HEK293T (cell line): ENCODE measurements around the gene RARA.

Experiments used
- BHLHE40 ChIP-seq: fragments of 450-650 bp; IDR thresholded peaks from 2 replicates; pipeline ENCODE4 v1.6.1; 2016; ENCODE audit warnings: mild to moderate bottlenecking, moderate library complexity, borderline replicate concordance
- FOXA1 ChIP-seq: fragments of 450-650 bp; IDR thresholded peaks from 2 replicates; pipeline ENCODE4 v1.6.1; 2016; ENCODE audit warnings: mild to moderate bottlenecking
- L3MBTL2 ChIP-seq: fragments of 450-650 bp; conservative IDR thresholded peaks from 2 replicates; pipeline ENCODE4 v1.6.1; 2016; ENCODE audit warnings: mild to moderate bottlenecking
- SP1 ChIP-seq: fragments of 450-650 bp; IDR thresholded peaks from 2 replicates; pipeline ENCODE4 v1.6.1; 2017
- TARDBP ChIP-seq: fragments of 450-650 bp; IDR thresholded peaks from 2 replicates; pipeline ENCODE4 v1.6.1; 2016

DNA sequence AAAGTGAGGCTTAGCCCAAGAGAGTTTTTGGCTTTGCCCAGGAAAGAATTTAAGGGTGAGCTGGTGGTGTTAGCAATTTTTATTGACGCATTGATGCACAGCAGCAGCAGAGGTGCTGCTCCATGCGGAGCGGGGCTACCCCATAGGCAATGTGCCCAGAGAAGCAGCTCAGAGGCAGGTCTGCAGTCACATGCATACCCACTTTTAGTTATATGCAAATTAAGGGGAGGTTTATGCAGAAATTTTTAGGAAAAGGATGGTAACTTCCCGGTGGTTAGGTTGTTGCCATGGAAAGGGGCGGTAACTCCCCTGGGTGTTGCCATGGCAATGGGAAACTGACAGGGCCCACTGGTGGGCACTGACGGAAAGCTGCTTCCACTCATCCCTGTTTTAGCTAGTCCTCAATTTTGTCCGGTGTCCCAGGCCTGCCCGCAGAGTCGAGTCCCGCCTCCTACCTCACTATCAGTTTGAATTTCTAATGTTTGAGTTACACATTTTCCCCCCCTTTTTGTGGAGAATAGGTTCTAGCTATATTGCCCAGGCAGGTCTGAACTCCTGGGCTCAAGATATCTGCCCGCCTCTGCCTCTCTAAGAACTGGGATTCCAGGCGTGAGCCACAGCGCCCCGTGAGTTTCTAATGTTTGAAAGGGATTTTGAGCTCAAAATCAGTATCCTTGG is 66.0 kb downstream of the RARA start:
- TF ChIP-seq L3MBTL2 (no peak), BHLHE40 (no peak), SP1 (no peak), FOXA1 (no peak), TARDBP (no peak)
